Activated CD4-positive, alpha-beta T cell treated with anti-CD3 and anti-CD28 coated beads, Interleukin-2, amount 50 U/mL, for 48 hours (primary cell): ENCODE measurements around the gene LTF.
"Not testable (repeated sequence)": the region's sequence is repeated elsewhere in the genome, so short reads cannot be mapped to it uniquely, and the experiment has no call there.

Experiments used
- DNase-seq, 2 experiments: peaks; one replicate each; pipeline ENCODE4 v3.0.0-alpha.2; 2020

LTF gene

DNA sequence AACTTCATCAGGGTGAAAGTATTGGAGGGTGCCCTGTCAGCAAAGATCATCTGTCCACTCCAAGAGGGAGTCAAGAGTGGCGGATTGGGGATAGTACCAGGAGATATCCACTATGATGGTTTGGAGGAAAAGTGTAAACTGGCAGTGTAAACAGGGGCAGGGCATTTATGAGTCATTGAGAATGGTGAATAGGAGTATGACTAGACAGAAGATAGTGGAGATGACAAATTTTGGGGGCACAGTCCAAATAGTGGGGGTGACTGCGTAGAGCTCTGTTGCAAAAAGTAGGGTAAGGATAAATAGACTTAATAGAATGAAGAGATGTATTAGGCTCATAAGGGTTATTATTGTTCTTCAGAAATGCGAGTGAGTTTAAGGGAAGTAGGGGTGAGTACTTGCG lies 75.9 kb downstream of the LTF start:
- DNase-seq, result not testable (repeated sequence)

DNA sequence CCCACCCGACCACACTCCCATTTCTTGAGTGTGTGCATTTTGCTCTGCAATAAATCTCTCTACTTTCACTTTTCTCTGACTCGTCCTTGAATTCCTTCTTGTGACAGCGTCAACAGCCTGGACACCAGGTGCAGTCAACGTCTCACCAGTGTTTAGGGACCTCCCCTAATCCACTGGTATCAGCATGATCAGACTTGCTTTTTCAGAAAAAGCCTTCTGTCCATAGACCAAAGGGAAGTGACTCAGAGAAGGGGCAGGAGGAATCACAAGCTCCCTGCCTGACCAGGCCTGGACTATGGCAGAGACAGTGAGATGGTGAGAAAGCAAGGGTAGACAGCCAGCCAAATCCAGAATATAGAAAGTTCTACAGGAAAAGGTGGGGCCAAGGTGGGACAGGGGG lies 78.5 kb downstream of the LTF start:
- no peak for DNase-seq
